IPS-NIHi11 (cell line): ENCODE data around the gene ERMARD.

Experiments
- DNase-seq: peaks from one replicate; pipeline ENCODE4 v3.0.0; 2012; ENCODE audit warnings: mixed read lengths, low spot score

The ERMARD gene

DNA sequence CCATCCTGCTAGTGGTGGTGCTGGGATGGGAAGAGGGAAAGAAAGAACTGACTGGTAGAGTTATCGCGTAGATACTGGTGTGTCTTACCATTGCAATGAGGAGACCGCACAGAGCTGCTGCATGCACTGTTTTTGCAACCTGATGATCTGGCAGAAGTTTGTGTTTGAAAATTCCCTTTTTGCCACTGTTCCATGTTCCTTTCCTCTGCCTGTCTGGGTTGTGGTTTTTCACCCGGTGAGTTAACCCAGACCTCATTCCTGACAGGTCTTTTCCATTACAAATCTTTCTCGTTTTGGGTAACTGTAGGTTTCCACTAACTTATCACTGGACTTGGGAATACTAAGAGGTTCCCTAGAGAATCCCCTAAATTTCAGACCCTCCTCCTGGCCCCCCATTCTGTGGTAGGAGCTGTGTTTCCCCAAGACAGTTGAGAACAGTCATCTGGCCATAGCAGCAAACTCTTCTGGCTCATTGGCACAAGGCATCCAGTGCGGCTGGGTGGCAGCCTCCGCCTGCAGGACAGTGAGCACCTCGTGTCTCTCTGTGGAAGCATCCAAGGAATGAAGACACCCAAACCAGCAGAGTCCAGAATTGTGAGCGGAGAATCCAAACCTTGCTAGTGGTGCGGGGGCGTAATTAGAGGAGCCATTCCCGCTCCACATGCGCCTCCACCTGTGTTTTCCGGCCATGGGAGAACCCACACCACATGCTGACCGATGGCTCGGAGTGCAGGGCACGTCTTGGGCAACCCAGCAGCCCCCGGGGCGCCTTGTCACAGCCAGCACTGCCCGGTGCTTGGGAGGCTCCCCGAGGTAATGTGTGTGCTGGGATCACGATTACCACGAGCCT lies 32.8 kb downstream of the ERMARD start:
- DNase-seq = no peak

DNA sequence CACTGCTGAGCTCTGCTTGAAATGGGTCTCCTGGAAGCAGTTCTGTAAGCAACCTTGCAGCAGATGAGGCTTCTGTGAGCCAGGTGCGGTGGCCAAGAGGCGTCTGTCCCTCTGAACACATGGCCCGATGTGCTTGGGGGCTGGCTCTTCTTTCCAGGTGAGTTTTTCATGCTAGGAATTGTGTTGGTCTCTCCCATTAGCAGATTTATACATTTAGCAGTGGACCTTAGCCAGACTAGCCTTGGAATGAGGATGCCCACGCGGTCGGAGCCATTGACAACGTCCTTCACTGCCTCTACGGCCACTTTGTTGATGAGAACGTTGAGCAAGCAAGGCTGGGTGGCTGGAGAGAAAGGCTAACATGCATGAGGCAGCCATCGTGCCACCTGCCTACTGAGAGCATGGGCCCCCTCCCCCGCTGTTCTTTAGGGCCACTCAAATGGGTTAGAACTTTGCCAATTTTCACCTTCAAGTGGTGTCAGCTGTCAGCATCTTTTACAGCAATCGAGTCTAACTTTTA lies 33.5 kb downstream of the ERMARD start:
- DNase-seq = no peak

DNA sequence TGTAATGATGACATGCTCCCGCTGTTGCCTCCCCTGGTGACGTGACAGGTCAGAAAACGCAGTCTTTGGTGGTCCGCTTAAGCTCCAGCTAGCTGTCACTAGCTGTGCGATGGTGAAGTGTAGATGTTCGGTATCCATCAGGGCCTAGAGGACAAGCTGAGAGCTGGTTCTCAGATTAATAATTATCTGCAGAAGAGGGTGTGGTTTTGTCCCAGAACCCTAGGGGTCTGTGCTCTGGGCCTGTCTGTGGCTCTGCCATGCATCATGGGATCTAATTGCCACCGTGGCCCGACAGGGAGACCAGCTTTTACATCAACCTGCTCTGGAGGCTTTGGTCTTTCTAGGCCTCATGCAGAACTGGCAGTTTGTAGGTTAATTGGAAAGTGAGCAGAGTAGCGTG lies 34.1 kb downstream of the ERMARD start:
- DNase-seq = no peak

DNA sequence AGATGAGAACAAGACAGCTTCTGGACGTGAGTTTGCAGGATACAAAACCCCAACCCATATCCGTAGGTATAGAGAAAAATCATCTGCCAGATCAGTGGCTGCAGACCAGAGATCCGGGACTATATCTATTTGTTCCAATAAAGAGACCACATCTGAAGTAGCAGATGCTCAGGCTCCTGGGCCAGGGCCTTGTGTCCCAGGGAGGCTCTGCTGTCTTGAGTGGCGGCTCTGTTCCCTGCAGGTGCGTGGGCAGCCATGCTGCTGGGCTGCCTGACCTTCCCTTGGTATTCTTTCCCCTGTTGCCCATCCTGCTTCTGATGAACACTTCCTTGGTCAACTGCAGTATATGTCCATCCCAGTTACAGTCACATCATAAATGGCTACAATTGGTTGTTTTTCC lies 34.9 kb downstream of the ERMARD start:
- DNase-seq = no peak

DNA sequence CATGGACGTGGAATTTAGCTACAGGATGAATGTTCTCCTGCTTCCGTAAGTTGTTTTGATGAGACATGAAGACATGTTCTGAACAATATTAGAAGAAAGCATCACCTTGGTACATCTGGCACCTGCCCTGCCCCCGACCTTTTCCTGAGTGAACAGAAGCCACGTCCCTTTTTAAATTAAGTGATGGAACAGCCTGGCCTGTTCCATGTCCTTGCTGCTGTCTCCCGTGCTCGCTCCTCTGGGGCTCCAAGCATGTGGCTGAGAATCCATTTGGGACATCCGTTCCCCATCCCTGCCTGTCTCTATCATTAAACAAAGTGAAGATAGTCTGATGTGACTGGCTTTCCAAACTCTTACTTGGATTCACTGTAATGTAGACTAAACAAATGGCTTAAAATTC lies 36.4 kb downstream of the ERMARD start:
- DNase-seq = no peak

DNA sequence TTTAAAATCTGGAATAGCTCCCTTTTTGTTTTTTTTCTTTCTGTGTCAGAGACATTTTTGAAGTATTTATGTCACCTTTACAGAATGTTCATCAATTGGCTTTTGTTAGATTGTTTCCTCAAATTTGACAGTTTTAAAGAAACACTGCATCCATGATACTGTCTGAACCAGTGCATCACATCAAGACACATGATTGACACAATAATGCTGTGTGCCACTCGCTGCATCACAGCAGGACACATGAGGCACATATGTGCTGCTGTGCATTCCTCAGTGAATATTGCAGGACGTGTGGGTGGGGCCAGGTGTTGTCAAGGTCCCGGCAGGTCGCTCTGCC lies 37.4 kb downstream of the ERMARD start:
- no peak for DNase-seq

DNA sequence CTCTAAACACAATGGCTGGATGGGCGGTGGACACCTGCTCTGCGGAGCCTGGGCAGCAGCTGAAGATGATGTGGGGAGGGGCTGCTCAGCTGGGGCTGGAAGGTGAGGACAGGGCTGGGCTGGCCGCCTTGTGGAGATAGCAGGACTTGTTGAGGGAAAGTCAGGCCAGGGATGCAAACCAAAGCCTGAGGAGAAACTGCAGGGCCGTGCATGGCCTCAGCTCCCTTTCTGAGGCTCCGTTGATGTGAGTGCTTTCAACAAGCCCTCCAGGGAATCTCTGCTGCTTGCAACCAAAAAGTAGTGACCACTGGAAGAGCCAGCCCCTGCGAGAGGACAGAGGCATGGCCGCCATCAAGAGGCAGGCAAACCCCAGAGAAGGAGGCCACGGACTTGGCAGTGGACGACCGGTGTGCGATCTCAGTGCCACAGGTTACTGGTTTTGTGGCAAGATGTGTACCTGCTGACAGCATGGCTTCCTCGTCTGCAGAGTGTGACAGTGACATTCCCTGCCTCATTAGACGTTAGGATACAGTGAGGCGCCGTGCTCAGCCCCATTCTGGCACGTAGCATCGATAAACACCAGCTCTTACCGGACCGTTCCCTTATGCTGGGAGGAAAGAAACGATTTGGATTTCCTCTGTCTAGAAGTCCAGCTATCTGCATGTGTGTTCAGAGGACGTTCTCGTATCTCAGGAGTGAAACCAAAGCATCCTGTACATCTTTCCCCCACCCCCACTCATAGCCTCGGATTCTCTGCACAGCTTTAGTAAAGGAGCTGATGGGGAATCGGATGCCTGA lies 37.9 kb downstream of the ERMARD start:
- DNase-seq = no peak

DNA sequence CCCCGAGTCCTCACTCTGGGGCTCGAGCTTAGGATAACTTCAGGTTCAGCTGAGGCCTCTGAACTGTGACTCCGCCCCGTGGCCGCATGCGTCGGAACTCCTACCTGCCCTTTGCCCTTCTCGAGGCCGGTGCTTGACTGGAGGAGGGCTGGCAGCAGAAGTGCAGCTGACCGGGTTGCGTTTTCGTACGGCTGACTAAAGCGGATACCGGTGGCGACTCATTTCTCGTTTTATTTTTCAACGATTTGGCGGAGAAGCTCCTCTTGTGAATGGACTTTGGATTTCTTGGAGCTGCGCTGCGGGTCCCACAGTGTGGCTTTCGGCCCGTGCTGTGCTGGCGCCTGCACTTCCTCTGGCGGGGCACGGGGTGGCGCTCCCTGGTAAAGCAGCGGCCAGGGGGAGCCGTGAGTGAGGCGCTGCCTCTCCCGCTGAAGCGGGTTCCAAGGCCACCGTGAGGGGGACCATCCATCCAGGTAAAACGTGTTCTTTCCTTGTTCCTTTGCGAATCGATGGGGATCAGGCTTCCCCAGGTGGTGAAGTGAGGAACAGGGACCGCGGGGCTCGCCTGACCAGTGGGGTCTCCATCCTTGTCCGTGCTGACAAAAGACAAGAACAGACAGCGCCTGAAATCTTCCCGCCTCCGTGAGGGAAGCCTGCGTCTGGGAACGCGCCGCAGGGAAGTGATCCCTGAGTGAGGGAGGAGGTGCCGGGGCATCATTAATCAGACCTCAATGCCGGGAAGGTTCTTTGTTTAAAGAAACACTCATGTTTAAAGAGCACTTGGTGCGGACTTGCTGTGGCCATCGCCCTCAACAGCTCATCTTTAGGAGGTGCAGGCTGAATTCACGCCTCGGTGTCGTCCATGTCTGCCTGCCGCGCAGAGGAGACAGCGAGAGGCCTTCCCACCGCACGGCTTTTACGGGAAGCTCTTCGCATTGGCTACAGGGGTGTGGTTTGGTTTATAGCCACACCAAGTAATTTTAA lies 38.8 kb downstream of the ERMARD start:
- DNase-seq = peak; percentile 89

DNA sequence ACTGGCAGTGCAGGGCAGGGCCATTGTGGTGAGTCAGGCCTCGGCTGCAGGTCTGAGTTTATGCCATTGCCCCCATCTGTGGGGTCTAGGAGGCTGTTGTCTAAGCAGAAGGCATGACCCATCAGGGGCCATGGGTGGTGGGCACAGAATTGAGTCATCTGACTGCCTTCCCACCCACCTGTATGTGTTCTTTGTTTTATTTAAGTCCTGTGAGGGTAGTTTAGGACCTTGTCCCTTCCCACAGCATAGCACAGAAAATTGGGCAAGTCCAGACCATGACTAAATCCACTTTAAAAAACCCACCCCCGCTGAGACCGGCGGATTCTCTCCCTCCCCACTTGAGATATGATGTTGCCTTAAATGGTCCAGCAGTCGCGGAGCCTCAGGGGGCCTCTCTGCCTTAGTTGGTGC lies 40.3 kb downstream of the ERMARD start:
- DNase-seq = no peak

DNA sequence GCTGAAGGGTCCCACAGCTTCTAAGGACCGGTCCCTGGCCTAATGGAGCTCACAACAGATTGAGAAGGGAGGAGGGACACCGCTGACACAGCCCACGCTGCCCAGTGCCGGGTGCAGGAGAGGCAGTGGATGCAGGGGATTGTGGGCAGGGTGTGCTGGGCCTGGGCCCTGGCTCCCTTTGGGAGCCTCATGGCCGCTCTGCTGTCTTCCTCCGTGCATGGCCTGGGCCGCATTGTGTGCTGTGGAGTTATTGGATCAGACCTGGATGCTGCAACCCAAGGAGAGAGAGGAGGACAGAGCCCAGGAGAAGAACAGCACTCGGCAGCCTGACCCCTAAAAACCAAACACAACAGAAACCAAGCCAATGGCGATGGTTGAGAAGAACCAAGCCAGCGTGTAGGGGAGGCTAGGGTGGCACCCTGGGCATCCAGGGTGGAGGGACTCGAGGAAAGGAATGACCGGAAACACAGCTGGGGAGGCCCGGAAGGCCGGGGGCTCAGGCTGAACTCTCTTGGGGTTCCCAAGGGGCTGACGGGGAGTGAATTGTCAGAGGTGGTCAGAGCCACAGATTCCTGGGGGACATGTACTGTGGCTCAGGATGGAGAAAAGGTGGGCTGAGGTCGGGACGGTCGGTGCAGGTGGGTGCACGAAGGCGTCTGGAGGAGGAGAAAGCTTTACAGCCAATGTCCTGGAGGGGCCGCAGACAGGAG lies 41.0 kb downstream of the ERMARD start:
- DNase-seq = no peak

DNA sequence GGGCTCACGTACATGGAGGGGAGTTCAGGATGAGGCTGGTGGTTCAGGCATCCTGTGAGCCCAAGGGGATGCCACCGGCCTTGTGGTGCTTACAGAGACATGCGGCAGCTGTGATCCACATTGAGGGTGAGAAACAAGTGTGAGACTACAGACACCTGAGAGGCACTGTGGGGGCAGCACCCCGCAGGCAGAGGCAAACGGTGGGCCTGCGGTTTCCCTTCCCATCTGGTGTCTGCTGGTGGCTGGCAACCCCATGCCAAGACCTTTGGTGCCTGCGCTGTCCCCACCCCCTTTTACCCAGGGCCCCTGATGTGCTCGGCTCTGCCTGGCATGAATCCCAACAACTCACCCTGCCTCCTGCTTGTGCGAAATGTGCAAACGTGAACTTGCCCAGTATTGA lies 42.0 kb downstream of the ERMARD start:
- no peak for DNase-seq

DNA sequence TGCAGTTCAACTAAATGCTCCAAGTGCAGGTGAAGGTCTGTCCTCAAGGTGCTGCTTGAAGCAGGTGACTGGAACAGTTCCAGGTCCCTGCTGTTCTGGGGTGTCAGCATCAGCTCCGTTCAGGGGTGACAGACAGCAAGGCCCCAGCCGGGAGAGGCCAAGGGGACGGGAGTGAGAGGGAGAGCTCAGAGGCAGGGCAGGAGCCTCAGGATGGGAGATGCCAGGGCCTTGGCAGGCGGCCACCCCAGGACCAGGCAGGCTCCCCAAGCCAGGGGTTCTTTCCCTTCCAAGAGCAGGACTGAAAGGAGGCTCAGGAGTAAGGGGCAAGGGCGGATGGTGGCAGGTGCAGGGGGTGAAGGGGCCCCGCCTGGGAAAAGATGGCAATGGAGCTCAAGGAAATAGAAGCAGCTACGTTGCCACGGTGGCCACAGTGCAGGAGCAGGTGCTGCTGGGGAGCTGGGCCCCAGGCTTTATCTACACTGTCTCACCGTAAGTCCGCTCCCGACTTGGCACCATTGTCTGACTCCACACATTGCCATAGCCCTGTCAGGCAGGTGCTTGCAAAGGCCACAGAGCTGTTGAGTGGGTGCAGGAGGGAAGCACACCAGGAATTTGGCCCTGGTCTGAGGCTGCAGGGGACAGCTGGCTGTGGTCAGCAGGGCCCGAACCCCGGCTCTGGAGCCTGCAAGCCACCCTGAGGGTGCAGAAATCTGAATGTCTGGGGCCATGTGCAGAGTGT lies 43.1 kb downstream of the ERMARD start:
- DNase-seq = no peak

DNA sequence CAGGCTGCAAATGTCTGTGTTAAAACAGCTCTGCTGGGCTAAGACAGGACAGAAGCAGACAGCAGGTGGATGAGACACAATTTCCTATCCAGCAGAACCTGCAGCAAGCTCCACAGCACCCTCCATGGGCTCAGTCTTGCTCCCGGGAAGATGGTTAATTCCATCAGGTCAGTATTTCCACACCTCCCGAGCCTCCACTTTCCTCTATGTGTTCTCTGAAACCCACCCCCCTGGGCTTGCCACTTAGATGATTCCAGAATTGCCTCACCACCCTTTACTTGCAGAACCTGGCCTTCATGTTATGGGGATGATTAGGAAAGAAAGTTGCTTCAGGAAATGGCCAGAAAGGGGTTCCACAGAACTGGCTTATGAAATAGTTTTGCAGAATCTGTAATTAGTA lies 43.8 kb downstream of the ERMARD start:
- DNase-seq = no peak

DNA sequence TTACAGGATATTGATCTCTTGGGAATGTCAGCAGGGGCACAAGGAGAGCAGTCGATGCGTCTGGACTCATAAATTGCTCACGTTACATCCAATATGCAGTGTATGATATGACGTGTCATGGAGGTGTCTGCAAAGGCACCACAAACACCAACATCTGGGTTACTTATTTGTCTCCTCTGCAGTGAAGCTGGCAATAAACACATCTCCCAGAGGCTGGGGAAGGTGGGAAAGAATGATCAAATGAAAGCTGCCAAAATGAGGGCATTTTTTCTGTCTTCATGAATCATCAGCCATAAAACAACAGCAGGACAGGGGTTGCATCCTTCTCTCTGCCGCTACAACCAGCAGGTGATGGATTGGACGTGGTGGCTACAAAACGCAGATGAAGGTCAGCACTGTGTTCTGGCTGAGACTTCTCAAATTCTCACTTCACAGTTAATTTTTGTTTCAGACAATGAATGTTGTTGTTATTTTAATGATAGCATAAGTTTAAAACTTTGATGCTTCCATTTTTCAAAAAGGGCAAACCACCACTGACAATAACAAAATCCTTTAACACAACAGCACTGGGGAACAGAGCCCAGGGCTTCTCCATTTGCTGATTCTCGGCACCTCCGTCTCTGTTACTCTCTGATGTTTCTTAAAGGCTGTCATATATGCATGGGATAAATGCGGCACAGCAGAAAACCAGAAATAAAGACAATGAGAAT lies 47.5 kb downstream of the ERMARD start:
- no peak for DNase-seq

DNA sequence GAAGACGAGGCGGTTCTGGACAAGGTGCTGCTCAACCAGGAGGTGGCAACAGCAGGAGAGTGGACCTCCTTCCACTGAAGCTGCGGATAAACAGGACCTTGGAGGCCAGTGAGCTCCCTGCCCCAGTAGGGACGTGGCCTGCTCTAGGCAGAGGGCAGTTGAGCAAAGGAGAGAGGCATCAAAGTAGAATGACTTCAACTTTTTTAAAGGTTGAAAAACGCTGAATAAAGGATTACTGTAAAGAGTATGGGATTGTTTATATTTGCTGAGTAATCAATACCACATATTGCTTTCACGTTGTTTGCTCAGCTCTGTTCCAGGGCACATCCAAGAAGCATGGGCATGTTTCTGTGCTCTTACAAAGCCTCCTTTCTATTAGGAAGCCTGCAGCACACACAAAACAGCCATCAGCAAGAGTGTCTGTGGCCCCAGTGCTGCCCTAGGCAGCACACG lies 48.1 kb downstream of the ERMARD start:
- DNase-seq = no peak

DNA sequence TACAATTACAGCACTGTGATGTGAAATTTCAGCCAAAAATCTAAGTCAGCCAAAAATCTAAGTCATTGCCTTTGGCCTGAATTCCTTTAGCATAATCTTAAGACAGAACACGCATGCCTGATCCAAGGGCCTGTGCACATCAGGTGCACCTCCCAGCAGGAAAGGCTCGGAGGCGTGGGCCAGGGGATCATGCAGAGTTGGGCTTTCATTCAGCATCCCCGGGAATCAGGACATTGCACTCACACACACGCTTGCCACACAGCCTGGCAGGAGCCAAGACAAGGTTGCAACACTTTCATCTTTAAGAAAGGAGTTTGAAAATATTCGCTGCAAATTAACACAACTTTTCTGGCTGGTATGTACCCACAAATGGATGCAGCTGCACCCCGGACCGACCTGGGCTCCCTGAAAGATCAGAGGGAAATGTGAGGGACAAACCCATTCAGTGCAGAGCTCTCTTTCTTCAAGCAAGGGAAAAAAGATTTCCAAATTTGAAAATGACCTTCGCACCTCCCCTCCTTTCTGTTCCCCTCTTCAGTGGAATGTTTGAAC lies 48.8 kb downstream of the ERMARD start:
- DNase-seq = no peak

DNA sequence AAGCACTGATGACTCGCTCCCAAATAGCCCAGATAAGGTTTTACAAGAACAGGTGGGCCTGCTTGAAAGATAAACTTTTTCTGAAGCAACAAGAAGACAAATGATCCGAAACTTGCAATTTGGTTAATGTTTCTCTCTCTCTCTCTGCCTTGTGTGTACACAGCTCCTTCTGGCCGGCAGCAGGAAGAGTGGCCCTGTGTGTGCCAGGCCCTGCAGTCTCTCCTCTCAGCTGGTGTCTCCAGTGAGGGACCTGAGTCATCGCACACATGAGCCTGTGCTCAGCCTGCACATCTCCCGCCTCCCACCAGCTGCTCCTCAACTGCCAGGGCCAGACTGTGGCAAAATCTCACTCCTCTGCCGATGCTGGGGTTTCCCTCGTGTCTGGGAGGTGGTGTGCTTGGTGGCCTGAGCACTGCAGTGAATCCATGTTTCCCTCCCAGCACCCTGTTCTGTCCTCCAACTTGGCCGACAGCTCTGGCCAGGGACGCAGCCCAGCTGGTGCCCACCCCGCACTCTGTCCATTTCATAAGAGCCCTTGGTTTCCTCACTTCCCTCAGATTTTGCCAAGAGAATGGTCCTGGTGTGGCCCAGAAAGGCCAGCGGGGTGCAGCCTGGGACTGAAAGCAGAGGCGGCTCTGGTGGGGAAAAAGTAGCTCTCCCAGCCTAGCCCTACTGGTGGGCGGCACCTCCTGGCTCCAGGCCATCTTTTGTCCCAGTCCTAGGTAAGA lies 49.4 kb downstream of the ERMARD start:
- no peak for DNase-seq

DNA sequence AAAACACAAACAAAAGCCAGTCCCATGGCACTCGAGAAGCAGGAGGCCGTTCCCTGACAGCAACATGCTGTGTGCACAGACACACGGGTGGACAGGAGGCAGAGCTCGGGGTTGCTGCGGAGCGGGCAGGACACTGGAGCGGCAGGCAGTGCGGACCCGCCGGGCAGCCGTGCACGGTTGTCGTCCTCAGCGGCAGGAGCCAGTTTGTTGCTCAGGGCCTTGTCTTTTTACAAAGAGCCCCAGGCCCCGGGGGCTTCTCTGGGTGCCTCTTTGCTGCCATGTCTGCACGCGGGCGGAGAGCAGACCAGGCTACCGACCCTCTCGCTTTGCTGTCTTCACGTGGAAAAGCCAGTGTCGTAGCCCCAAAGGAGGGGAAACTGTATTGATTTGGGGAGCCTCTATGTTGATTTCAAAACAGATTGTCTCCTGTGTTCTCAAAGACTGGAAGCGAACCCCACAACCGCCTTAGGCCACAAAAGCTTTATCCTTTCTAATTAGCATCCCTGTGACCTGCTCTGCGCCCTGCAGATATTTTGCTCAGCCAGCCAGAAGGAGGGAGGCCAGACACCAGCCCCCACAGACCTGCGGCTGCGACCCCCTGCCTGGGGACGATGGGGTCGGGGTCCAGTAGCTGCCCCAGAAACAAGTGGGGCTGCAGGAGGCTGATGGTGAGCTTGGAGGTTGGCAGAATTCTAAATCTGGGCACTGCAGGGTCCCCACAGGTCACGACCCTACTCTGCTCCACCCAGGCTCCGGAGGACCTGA lies 50.2 kb downstream of the ERMARD start:
- no peak for DNase-seq
